AG04450 (cell line): ENCODE results near the gene SCN2B. TPM values are rescaled to one million over a fixed set of nuclear protein-coding genes. Genes with fewer than 3 reads are reported as not detected.

Experiments
- CTCF ChIA-PET: fragments of 300-600, 350-600 bp; formaldehyde crosslinking; extraction: SDS; loops from one replicate; lab custom pipeline; 2022; ENCODE audit warnings: antibody characterized with exemption, inconsistent platforms; lab: Charles Lee
- POLR2A ChIA-PET: fragments of 350-600 bp; formaldehyde crosslinking; extraction: SDS; loops from one replicate; lab custom pipeline; 2021; ENCODE audit warnings: antibody characterized with exemption, inconsistent platforms; lab: Yijun Ruan, JAX
- DNase-seq: peaks from one replicate; pipeline ENCODE4 v3.0.0-alpha.2; 2011; ENCODE audit warnings: low read depth, low spot score
- H3K27ac ChIP-seq: one replicate; pipeline ENCODE4 v1.5.1; 2012; ENCODE audit warnings: low read depth, low read length, control low read depth
- H3K27me3 ChIP-seq: one replicate; pipeline ENCODE4 v1.6.0; 2012; ENCODE audit warnings: low read length; ENCODE audit not compliant: control insufficient read depth, insufficient read depth
- H3K4me3 ChIP-seq: 2 replicates; pipeline ENCODE4 v1.5.1; 2011; ENCODE audit warnings: mild to moderate bottlenecking, low read depth, low read length, control low read depth
- H3K9me3 ChIP-seq: 2 replicates; pipeline ENCODE4 v1.5.1; 2012; ENCODE audit warnings: low read length; ENCODE audit not compliant: control insufficient read depth, insufficient read depth
- CTCF ChIP-seq: IDR thresholded peaks from 2 replicates; pipeline ENCODE4 v1.5.1; 2011; ENCODE audit warnings: low read depth, low read length, control low read depth, inconsistent platforms
- polyA plus RNA-seq: library from polyadenylated mRNA; depleted of rRNA; stranded (reverse); fragments of >200 nt; gene quantifications from 2 replicates; pipeline ENCODE4 v1.2.3, GENCODE V29; 2011

SCN2B gene
- polyA plus RNA-seq, 1 experiment, result 0.01 TPM

- H3K9me3 ChIP-seq, result no peaks in the 10 kb centered on the region
- H3K4me3 ChIP-seq, result no peak overlapping the region
- no peak overlapping the region for H3K27ac ChIP-seq
- peaks cover 7% of the 10 kb centered on the region for H3K27me3 ChIP-seq
- no peak for DNase-seq
- POLR2A ChIA-PET, result no interaction called here
- no peak for TF ChIP-seq CTCF
- CTCF ChIA-PET, result interaction anchor here (4.0 kb wide), 1 partner anchor 15 kb away, joined by 26 read pairs; no protein-coding TSS in a partner anchor
Measured at GRCh38 chr11:118213781-118214180, 37.3 kb upstream of the SCN2B start.

DNA sequence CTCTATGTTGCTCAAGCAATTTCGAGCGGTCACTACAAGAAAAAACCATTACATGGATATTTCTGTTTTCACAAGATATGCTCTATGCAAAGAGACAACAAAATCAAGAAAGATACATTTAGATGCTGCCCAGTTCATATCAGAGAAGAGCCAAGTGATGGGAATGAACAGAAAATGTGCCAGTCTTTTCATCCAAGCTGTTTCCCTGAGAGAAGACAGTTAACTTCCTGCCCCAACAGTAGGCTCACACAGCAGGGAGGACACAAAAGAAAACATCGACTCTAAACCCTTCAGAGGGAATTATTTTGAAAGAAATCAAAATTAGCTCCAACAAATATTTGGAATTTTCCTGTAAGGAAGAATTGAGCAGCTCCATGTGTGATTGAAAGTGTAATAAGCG, 36.8 kb upstream of the SCN2B start:
- DNase-seq, result no peak
- ChIA-PET POLR2A (no interaction called here), CTCF (interaction anchor here (4.0 kb wide), 1 partner anchor 15 kb away, joined by 26 read pairs; no protein-coding TSS in a partner anchor)
- Histone ChIP-seq H3K27me3 (peaks cover 7% of the 10 kb centered on the region), H3K4me3 (no peak overlapping the region), H3K9me3 (no peaks in the 10 kb centered on the region), H3K27ac (no peak overlapping the region)
- no peak for TF ChIP-seq CTCF

DNA sequence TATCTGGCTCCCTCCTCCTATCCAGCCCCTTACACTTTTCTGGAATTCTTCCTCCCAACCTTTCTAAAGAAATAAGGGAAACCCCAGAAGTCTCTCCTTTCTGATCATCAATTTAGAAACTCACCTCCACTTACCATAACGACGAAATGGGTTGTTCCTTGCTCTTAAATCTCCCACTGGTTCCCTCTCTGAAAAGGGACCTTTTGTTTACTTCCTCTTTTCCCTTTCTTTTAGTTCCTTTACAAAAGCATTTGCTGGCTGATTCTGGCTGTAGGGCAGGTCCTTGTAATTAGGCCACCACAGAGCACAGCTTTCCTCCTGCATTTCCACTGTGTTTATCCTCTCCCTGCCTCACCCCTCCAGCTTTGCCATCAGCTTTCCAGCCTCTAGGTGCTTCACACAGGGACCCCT, 36.3 kb upstream of the SCN2B start:
- no peaks in the 10 kb centered on the region for H3K9me3 ChIP-seq
- no peak overlapping the region for H3K4me3 ChIP-seq
- ChIA-PET CTCF (interaction anchor here (4.0 kb wide), 1 partner anchor 14 kb away, joined by 26 read pairs; no protein-coding TSS in a partner anchor), POLR2A (no interaction called here)
- H3K27ac ChIP-seq, result no peak overlapping the region
- peaks cover 7% of the 10 kb centered on the region for H3K27me3 ChIP-seq
- DNase-seq, result no peak
- no peak for TF ChIP-seq CTCF

DNA sequence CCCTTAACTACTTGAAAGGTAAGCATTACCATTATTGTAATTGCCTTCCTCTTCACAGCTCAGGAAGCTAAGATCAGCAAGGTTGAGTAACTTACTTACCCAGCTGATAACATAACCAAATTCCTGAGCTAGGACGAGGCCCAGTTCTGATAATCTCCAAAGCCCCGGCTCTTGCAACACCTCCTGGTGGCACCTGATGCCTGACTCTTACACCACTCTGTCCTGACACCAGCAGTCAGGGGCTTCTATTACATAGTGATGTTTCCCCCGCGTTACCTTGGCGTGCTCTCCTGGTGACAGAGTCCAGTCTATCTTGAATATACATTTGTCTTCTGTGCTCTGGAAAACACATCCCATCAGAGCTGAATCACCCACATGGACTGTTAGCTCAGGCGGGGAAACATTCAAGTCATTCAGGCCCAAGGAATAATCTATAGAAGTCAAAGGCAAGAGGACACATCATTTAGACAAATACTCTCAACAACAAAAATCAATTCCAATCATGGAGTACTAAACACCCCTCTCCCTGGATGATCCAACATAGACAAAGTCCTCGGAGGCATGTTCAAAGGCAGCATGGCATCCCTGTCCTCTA, 35.8 kb upstream of the SCN2B start:
- CTCF ChIA-PET, result interaction anchor here (4.0 kb wide), 1 partner anchor 14 kb away, joined by 26 read pairs; no protein-coding TSS in a partner anchor
- no peak for DNase-seq
- H3K4me3 ChIP-seq, result no peak overlapping the region
- no peak for TF ChIP-seq CTCF
- peaks cover 7% of the 10 kb centered on the region for H3K27me3 ChIP-seq
- POLR2A ChIA-PET, result no interaction called here
- no peak overlapping the region for H3K27ac ChIP-seq
- no peaks in the 10 kb centered on the region for H3K9me3 ChIP-seq

- Histone ChIP-seq H3K27ac (no peak overlapping the region), H3K9me3 (no peaks in the 10 kb centered on the region), H3K27me3 (peaks cover 5% of the 10 kb centered on the region), H3K4me3 (no peak overlapping the region)
- POLR2A ChIA-PET, result no interaction called here
- DNase-seq, result no peak
- TF ChIP-seq CTCF, result no peak
- CTCF ChIA-PET, result interaction anchor here (0.8 to 4.0 kb wide), 3 partner anchors 12 to 40 kb away, joined by 3 to 26 read pairs (median 16); no protein-coding TSS in a partner anchor
Measured at GRCh38 chr11:118211006-118211405, 34.6 kb upstream of the SCN2B start.
